Activated CD4-positive, alpha-beta T cell treated with anti-CD3 and anti-CD28 coated beads, Interleukin-2, amount 10 ng/mL, durations not matched to agents 7 days and 5 days (primary cell): ENCODE measurements around the gene ACTA1. TPM values are rescaled to one million over a fixed set of nuclear protein-coding genes. Genes with fewer than 3 reads are reported as not detected.

Experiments
- total RNA-seq, 2 experiments: library from RNA; stranded (reverse); gene quantifications; one replicate each; pipeline ENCODE4 v1.2.3, GENCODE V29; 2021

ACTA1 gene
- total RNA-seq, 2 experiments from 2014 or later, result not detected

Other genes starting within 250 kb of the ACTA1 start
- gene RAB4A, start 163.0 kb downstream of the ACTA1 start, total RNA-seq, result 10 to 100 TPM; 35.5 to 41.0 TPM
- 10 to 100 TPM in 1 of 2 experiments, 1 to 10 TPM in 1; 9.1 to 10.1 TPM for gene CCSAP, start 91.0 kb downstream of the ACTA1 start, total RNA-seq
- gene NUP133, start 74.2 kb upstream of the ACTA1 start, total RNA-seq, result 10 to 100 TPM; 45.2 to 46.0 TPM
- 10 to 100 TPM; 23.7 to 28.2 TPM for gene ABCB10, start 124.6 kb upstream of the ACTA1 start, total RNA-seq
- gene TAF5L, start 192.0 kb upstream of the ACTA1 start, total RNA-seq, result 10 to 100 TPM; 25.7 to 25.9 TPM
- 10 to 100 TPM; 15.1 to 15.6 TPM for gene URB2, start 192.2 kb upstream of the ACTA1 start, total RNA-seq